ENCODE results near the gene KCNK4. TPM values are rescaled to one million over a fixed set of nuclear protein-coding genes. Genes with fewer than 3 reads are reported as not detected.

The KCNK4 gene
- total RNA-seq, 1 experiment from 2014 or later, result 0.28 TPM

GRCh38 chr11:64260147-64260708, 30.9 kb upstream of the KCNK4 start:
- Histone ChIP-seq H2BK5ac (ENCODE audit: insufficient read length, low read length) (no peak overlapping the region), H3K27ac (ENCODE audit: insufficient read length, low read depth, low read length) (no peak overlapping the region), H3K4me1 (ENCODE audit: insufficient read depth, low read length) (no peaks in the 10 kb centered on the region), H3T11ph (ENCODE audit: low read length) (no peak overlapping the region), H2BK120ac (ENCODE audit: low read depth, low read length, poor library complexity, severe bottlenecking) (no peak overlapping the region), H2AK5ac (ENCODE audit: insufficient read length, low read length) (no peak overlapping the region), H3K79me1 (ENCODE audit: insufficient read depth, low read depth, low read length, poor library complexity, severe bottlenecking) (no peaks in the 10 kb centered on the region), H3K14ac (ENCODE audit: insufficient read depth, low read length) (no peak overlapping the region), H3K79me2 (ENCODE audit: insufficient read depth, low read length) (no peaks in the 10 kb centered on the region), H3K18ac (ENCODE audit: insufficient read length, low read depth, low read length) (no peak overlapping the region), H2BK12ac (ENCODE audit: insufficient read length, low read depth, low read length) (no peak overlapping the region), H3K23me2 (ENCODE audit: insufficient read length, low read depth, low read length, poor library complexity, severe bottlenecking) (no peaks in the 10 kb centered on the region), H2BK20ac (ENCODE audit: low read depth, low read length, poor library complexity, severe bottlenecking) (no peak overlapping the region), H2BK15ac (ENCODE audit: low read depth, low read length) (no peak overlapping the region), H3K56ac (ENCODE audit: insufficient read length, low read depth, low read length) (no peak overlapping the region), H4K91ac (ENCODE audit: insufficient read length, low read depth, low read length) (no peak overlapping the region), H3K4ac (ENCODE audit: low read depth, low read length) (no peak overlapping the region), H3K4me2 (ENCODE audit: insufficient read depth, insufficient read length, low read length) (no peak overlapping the region), H3K9ac (ENCODE audit: extremely low read depth, insufficient read length, low read length) (no peak overlapping the region), H3K27me3 (ENCODE audit: insufficient read depth, low read length) (no peaks in the 10 kb centered on the region), H3K23ac (ENCODE audit: insufficient read length, low read depth, low read length) (no peak overlapping the region), H4K5ac (ENCODE audit: insufficient read length, low read depth, low read length) (no peak overlapping the region), H4K20me1 (ENCODE audit: control insufficient read depth, insufficient read depth, insufficient read length) (no peaks in the 10 kb centered on the region), H2AFZ (ENCODE audit: low read length) (no peak overlapping the region), H3K9me3 (ENCODE audit: control insufficient read depth, low read depth, low read length) (no peaks in the 10 kb centered on the region), H4K8ac (replicated peaks; ENCODE audit: insufficient read length, low read depth, low read length) (no peak overlapping the region)
- H3K36me3 Mint-ChIP-seq (ENCODE audit: insufficient read depth in 1 of 3, low read depth in 3 of 3), result peaks cover 47 to 83% (median 68%) of the 10 kb centered on the region in 3 experiments
- DNase-seq, result no peak
- H3K4me3 Mint-ChIP-seq, result no peak overlapping the region
- WGBS (ENCODE audit: extremely low coverage, insufficient read length, low lambda C conversion rate), result no CpG with 5 or more reads among the region's 6 CpGs
- no peak for TF ChIP-seq CTCF (conservative IDR thresholded peaks at IDR 0.05)
- H3K9me3 Mint-ChIP-seq, result no peaks in the 10 kb centered on the region
- no peaks in the 10 kb centered on the region for H3K27me3 Mint-ChIP-seq (ENCODE audit: low read depth)
- peaks cover 0 to 8% of the 10 kb centered on the region in 2 experiments; a peak in 3 of 4 replicates for H3K4me1 Mint-ChIP-seq
- peak overlapping the region in 1 of 3 experiments; percentile 13; a peak in 1 of 7 replicates for H3K27ac Mint-ChIP-seq

All from H9 (cell line).